HUES64 (cell line): ENCODE results near the gene LILRA2. TPM values are rescaled to one million over a fixed set of nuclear protein-coding genes. Genes with fewer than 3 reads are reported as not detected.
A peak's percentile ranks its signal among the peaks of the same experiment; 100 is the strongest.

Experiments used
- H3K27ac ChIP-seq: 2 replicates; pipeline ENCODE4 v1.7.0; 2013; ENCODE audit warnings: low read depth, low read length, inconsistent platforms
- H3K27me3 ChIP-seq: 2 replicates; pipeline ENCODE4 v1.6.1; 2013; ENCODE audit warnings: mild to moderate bottlenecking, low read length; ENCODE audit not compliant: insufficient read depth
- H3K36me3 ChIP-seq: 2 replicates; pipeline ENCODE4 v1.6.1; 2013; ENCODE audit warnings: mild to moderate bottlenecking, low read length; ENCODE audit not compliant: insufficient read depth
- H3K4me1 ChIP-seq: 2 replicates; pipeline ENCODE4 v1.6.1; 2013; ENCODE audit warnings: mild to moderate bottlenecking, low read length, moderate library complexity; ENCODE audit not compliant: insufficient read depth
- H3K4me3 ChIP-seq: 2 replicates; pipeline ENCODE4 v1.5.1; 2013; ENCODE audit warnings: mild to moderate bottlenecking, low read length, moderate library complexity
- H3K9ac ChIP-seq: 2 replicates; pipeline ENCODE4 v1.6.1; 2013; ENCODE audit warnings: mild to moderate bottlenecking, low read depth, low read length
- H3K9me3 ChIP-seq: 2 replicates; pipeline ENCODE4 v1.6.1; 2013; ENCODE audit warnings: low read depth, low read length; ENCODE audit not compliant: insufficient read depth
- WGBS: fragments of 150-250, 120-280 bp; methylation state at CpG from one replicate; pipeline ENCODE4 v1.1.7; 2013; ENCODE audit warnings: missing lambda C conversion rate; 5-methylcytosine and 5-hydroxymethylcytosine counted together
- polyA plus RNA-seq, 2 experiments: library from polyadenylated mRNA; stranded (reverse); fragments of 50-300 nt; gene quantifications; one replicate each; pipeline ENCODE4 v1.2.3, GENCODE V29; 2013

The LILRA2 gene
- not detected for polyA plus RNA-seq (2013, experiment 1 of 2)
- not detected for polyA plus RNA-seq (2013, experiment 2 of 2)

GRCh38 chr19:54573330-54573872, at the start of gene LILRA2:
TSS of gene LILRA2 (plus strand) at chr19:54573790. CDS start at chr19:54573879, 89 bp downstream.
- H3K4me3 ChIP-seq: no peak within 1 kb of the TSS
- no peaks in the 10 kb centered on the region for H3K36me3 ChIP-seq
- peaks cover 81% of the 10 kb centered on the region for H3K9me3 ChIP-seq
- no peak within 1 kb of the TSS for H3K9ac ChIP-seq
- WGBS: 72% methylated on average over 10 of the region's 10 CpGs
- H3K27ac ChIP-seq: no peak within 1 kb of the TSS
- no peaks in the 10 kb centered on the region for H3K27me3 ChIP-seq
- no peaks in the 10 kb centered on the region for H3K4me1 ChIP-seq

- no peak overlapping the region for H3K9ac ChIP-seq
- H3K27me3 ChIP-seq: no peaks in the 10 kb centered on the region
- H3K9me3 ChIP-seq: peaks cover 90% of the 10 kb centered on the region
- no peak overlapping the region for H3K4me3 ChIP-seq
- no peaks in the 10 kb centered on the region for H3K4me1 ChIP-seq
- 62% methylated on average over 5 of the region's 5 CpGs for WGBS
- H3K27ac ChIP-seq: no peak overlapping the region
- no peaks in the 10 kb centered on the region for H3K36me3 ChIP-seq
Observed at GRCh38 chr19:54525636-54526035, 48.0 kb upstream of the LILRA2 start.

- Histone ChIP-seq H3K36me3 (no peaks in the 10 kb centered on the region), H3K27me3 (no peaks in the 10 kb centered on the region), H3K4me3 (no peak overlapping the region), H3K9me3 (peaks cover 89% of the 10 kb centered on the region), H3K9ac (no peak overlapping the region), H3K27ac (no peak overlapping the region), H3K4me1 (no peaks in the 10 kb centered on the region)
- 84% methylated on average over 26 of the region's 26 CpGs for WGBS
Observed at GRCh38 chr19:54526972-54527371, 46.6 kb upstream of the LILRA2 start.

GRCh38 chr19:54530866-54531265, 42.7 kb upstream of the LILRA2 start:
- Histone ChIP-seq H3K4me1 (no peaks in the 10 kb centered on the region), H3K9ac (no peak overlapping the region), H3K4me3 (no peak overlapping the region), H3K27me3 (no peaks in the 10 kb centered on the region), H3K27ac (no peak overlapping the region), H3K9me3 (peaks cover 84% of the 10 kb centered on the region), H3K36me3 (no peaks in the 10 kb centered on the region)
- 91% methylated on average over 5 of the region's 5 CpGs for WGBS

GRCh38 chr19:54532528-54532927, 41.1 kb upstream of the LILRA2 start:
- no peaks in the 10 kb centered on the region for H3K27me3 ChIP-seq
- H3K4me1 ChIP-seq: no peaks in the 10 kb centered on the region
- no peaks in the 10 kb centered on the region for H3K36me3 ChIP-seq
- 87% methylated on average over 4 of the region's 4 CpGs for WGBS
- H3K9me3 ChIP-seq: peaks cover 88% of the 10 kb centered on the region
- H3K4me3 ChIP-seq: no peak overlapping the region
- H3K9ac ChIP-seq: no peak overlapping the region
- no peak overlapping the region for H3K27ac ChIP-seq

- H3K4me1 ChIP-seq: no peaks in the 10 kb centered on the region
- no peak overlapping the region for H3K27ac ChIP-seq
- no peaks in the 10 kb centered on the region for H3K36me3 ChIP-seq
- no peaks in the 10 kb centered on the region for H3K27me3 ChIP-seq
- peaks cover 84% of the 10 kb centered on the region for H3K9me3 ChIP-seq
- no peak overlapping the region for H3K9ac ChIP-seq
- 81% methylated on average over 8 of the region's 8 CpGs for WGBS
- H3K4me3 ChIP-seq: no peak overlapping the region
Observed at GRCh38 chr19:54533476-54533875, 40.1 kb upstream of the LILRA2 start.

- WGBS: 79% methylated on average over 7 of the region's 8 CpGs
- Histone ChIP-seq H3K36me3 (no peaks in the 10 kb centered on the region), H3K9ac (no peak overlapping the region), H3K27me3 (no peaks in the 10 kb centered on the region), H3K4me1 (no peaks in the 10 kb centered on the region), H3K9me3 (peaks cover 84% of the 10 kb centered on the region), H3K4me3 (no peak overlapping the region), H3K27ac (no peak overlapping the region)
Observed at GRCh38 chr19:54534156-54534555, 39.4 kb upstream of the LILRA2 start.

GRCh38 chr19:54535601-54536000, 38.0 kb upstream of the LILRA2 start:
- Histone ChIP-seq H3K36me3 (no peaks in the 10 kb centered on the region), H3K4me1 (no peaks in the 10 kb centered on the region), H3K27me3 (no peaks in the 10 kb centered on the region), H3K9ac (no peak overlapping the region), H3K9me3 (peaks cover 80% of the 10 kb centered on the region), H3K4me3 (no peak overlapping the region), H3K27ac (no peak overlapping the region)
- 81% methylated on average over 9 of the region's 9 CpGs for WGBS

- no peaks in the 10 kb centered on the region for H3K4me1 ChIP-seq
- no peak overlapping the region for H3K9ac ChIP-seq
- WGBS: 70% methylated on average over 8 of the region's 9 CpGs
- H3K27me3 ChIP-seq: no peaks in the 10 kb centered on the region
- H3K9me3 ChIP-seq: peaks cover 81% of the 10 kb centered on the region
- no peak overlapping the region for H3K4me3 ChIP-seq
- H3K27ac ChIP-seq: no peak overlapping the region
- no peaks in the 10 kb centered on the region for H3K36me3 ChIP-seq
Observed at GRCh38 chr19:54536956-54537355, 36.6 kb upstream of the LILRA2 start.

- Histone ChIP-seq H3K4me1 (no peaks in the 10 kb centered on the region), H3K4me3 (no peak overlapping the region), H3K9ac (no peak overlapping the region), H3K27me3 (no peaks in the 10 kb centered on the region), H3K9me3 (peaks cover 74% of the 10 kb centered on the region), H3K27ac (no peak overlapping the region), H3K36me3 (no peaks in the 10 kb centered on the region)
- 51% methylated on average over 2 of the region's 2 CpGs for WGBS
Observed at GRCh38 chr19:54541712-54542111, 31.9 kb upstream of the LILRA2 start.

GRCh38 chr19:54548806-54549205, 24.8 kb upstream of the LILRA2 start:
- Histone ChIP-seq H3K9ac (no peak overlapping the region), H3K4me3 (0 out of 2 replicates have a peak overlapping the region, but pooled peaks have one; percentile 10), H3K27me3 (no peaks in the 10 kb centered on the region), H3K27ac (no peak overlapping the region), H3K36me3 (no peaks in the 10 kb centered on the region), H3K9me3 (peaks cover 74% of the 10 kb centered on the region), H3K4me1 (no peaks in the 10 kb centered on the region)
- WGBS: 88% methylated on average over 16 of the region's 16 CpGs

GRCh38 chr19:54549224-54549623, 24.4 kb upstream of the LILRA2 start:
- no peaks in the 10 kb centered on the region for H3K4me1 ChIP-seq
- H3K36me3 ChIP-seq: no peaks in the 10 kb centered on the region
- no peak overlapping the region for H3K27ac ChIP-seq
- no peak overlapping the region for H3K9ac ChIP-seq
- 0 out of 2 replicates have a peak overlapping the region, but pooled peaks have one; percentile 10 for H3K4me3 ChIP-seq
- peaks cover 74% of the 10 kb centered on the region for H3K9me3 ChIP-seq
- 81% methylated on average over 14 of the region's 14 CpGs for WGBS
- H3K27me3 ChIP-seq: no peaks in the 10 kb centered on the region
